Breast epithelium (tissue), 3 donors: ENCODE measurements around the gene CPNE4.
"Not testable (repeated sequence)": the region's sequence is repeated elsewhere in the genome, so short reads cannot be mapped to it uniquely, and the experiment has no call there.

ENCODE experiments used
- CTCF ChIP-seq, 3 donors: fragments of 450-650 bp; IDR thresholded peaks; one replicate each; pipeline ENCODE4 v1.5.1; 2016 to 2017; ENCODE audit warnings: antibody characterized with exemption in 3 of 3, mild to moderate bottlenecking in 3 of 3, moderate library complexity in 3 of 3
- POLR2A ChIP-seq: fragments of 450-650 bp; IDR thresholded peaks from one replicate; pipeline ENCODE4 v1.6.1; 2016; ENCODE audit warnings: antibody characterized with exemption, mild to moderate bottlenecking, moderate library complexity

DNA sequence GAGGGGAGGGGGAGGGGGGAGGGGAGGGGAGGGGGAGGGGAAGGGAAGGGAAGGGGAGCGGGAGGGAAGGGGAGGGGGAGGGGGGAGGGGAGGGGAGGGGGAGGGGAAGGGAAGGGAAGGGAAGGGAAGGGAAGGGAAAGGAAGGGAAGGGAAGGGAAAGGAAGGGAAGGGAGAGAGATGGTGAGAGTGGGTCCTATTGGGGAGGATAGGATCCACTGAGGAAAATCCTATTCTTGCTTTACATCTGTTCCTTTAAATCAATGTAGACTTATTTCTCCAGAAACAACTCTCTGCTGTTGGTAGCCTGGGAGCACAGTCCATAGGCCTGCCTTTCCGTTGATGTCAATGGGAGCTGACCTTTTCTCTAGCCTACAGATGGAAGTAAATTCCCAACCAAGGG, 10.1 kb upstream of the CPNE4 start:
- TF ChIP-seq CTCF (IDR thresholded peaks at IDR 0.05); POLR2A: not testable (repeated sequence)
